ENCODE data around the gene ADAMTS2. TPM values are rescaled to one million over a fixed set of nuclear protein-coding genes. Genes with fewer than 3 reads are reported as not detected.
"Not testable (repeated sequence)": the region's sequence is repeated elsewhere in the genome, so short reads cannot be mapped to it uniquely, and the experiment has no call there.

The ADAMTS2 gene
- total RNA-seq, 2 experiments from 2014 or later: not detected

GRCh38 chr5:179110528-179110927, 234.7 kb downstream of the ADAMTS2 start:
- CTCF ChIA-PET: no interaction called here
- H3K36me3 Mint-ChIP-seq: peaks cover 2% of the 10 kb centered on the region
- no peak overlapping the region for H3K27ac Mint-ChIP-seq
- H3K4me1 Mint-ChIP-seq (ENCODE audit: low read depth): no peaks in the 10 kb centered on the region
- peaks cover 49% of the 10 kb centered on the region for H3K9me3 Mint-ChIP-seq
- DNase-seq: no peak
- POLR2A ChIA-PET: no interaction called here
- intact Hi-C loops (cut with micrococcal nuclease): no loop called here
- H3K27me3 Mint-ChIP-seq: peaks cover 1% of the 10 kb centered on the region
- no peak overlapping the region for H3K4me3 Mint-ChIP-seq

GRCh38 chr5:179101282-179101681, 244.0 kb downstream of the ADAMTS2 start:
- CTCF ChIA-PET; H3K4me1 Mint-ChIP-seq (ENCODE audit: low read depth); DNase-seq; H3K4me3 Mint-ChIP-seq; POLR2A ChIA-PET; H3K27ac Mint-ChIP-seq; intact Hi-C loops (cut with micrococcal nuclease); H3K27me3 Mint-ChIP-seq: not testable (repeated sequence)
- peaks cover 20% of the 10 kb centered on the region for H3K36me3 Mint-ChIP-seq
- peaks cover 42% of the 10 kb centered on the region for H3K9me3 Mint-ChIP-seq

- DNase-seq: no peak
- Mint-ChIP-seq H3K27me3 (no peaks in the 10 kb centered on the region), H3K4me3 (no peak overlapping the region), H3K36me3 (peaks cover 16% of the 10 kb centered on the region), H3K9me3 (peaks cover 80% of the 10 kb centered on the region), H3K27ac (no peak overlapping the region), H3K4me1 (ENCODE audit: low read depth) (no peaks in the 10 kb centered on the region)
- intact Hi-C loops (cut with micrococcal nuclease): no loop called here
- CTCF ChIA-PET: no interaction called here
- POLR2A ChIA-PET: no interaction called here
These were observed 255.8 kb downstream of the ADAMTS2 start for GRCh38 chr5:179089502-179089901.

- Mint-ChIP-seq H3K36me3 (peaks cover 66% of the 10 kb centered on the region), H3K9me3 (peaks cover 92% of the 10 kb centered on the region), H3K27me3 (no peaks in the 10 kb centered on the region), H3K27ac (no peak overlapping the region), H3K4me3 (no peak overlapping the region), H3K4me1 (ENCODE audit: low read depth) (no peaks in the 10 kb centered on the region)
- ChIA-PET POLR2A (no interaction called here), CTCF (no interaction called here)
- intact Hi-C loops (cut with micrococcal nuclease): no loop called here
- DNase-seq: no peak
These were observed 264.5 kb downstream of the ADAMTS2 start for GRCh38 chr5:179080724-179081123.

- intact Hi-C loops (cut with micrococcal nuclease): no loop called here
- H3K27ac Mint-ChIP-seq: no peak overlapping the region
- no peaks in the 10 kb centered on the region for H3K4me1 Mint-ChIP-seq (ENCODE audit: low read depth)
- DNase-seq: no peak
- H3K36me3 Mint-ChIP-seq: peaks cover 76% of the 10 kb centered on the region
- peaks cover 86% of the 10 kb centered on the region for H3K9me3 Mint-ChIP-seq
- H3K27me3 Mint-ChIP-seq: no peaks in the 10 kb centered on the region
- ChIA-PET POLR2A (no interaction called here), CTCF (no interaction called here)
- no peak overlapping the region for H3K4me3 Mint-ChIP-seq
These were observed 265.9 kb downstream of the ADAMTS2 start for GRCh38 chr5:179079165-179079987.

- DNase-seq: no peak
- intact Hi-C loops (cut with micrococcal nuclease): no loop called here
- Mint-ChIP-seq H3K9me3 (peaks cover 68% of the 10 kb centered on the region), H3K36me3 (peaks cover 93% of the 10 kb centered on the region), H3K4me3 (no peak overlapping the region), H3K27ac (no peak overlapping the region), H3K27me3 (no peaks in the 10 kb centered on the region), H3K4me1 (ENCODE audit: low read depth) (peaks cover 19% of the 10 kb centered on the region)
- CTCF ChIA-PET: no interaction called here
- POLR2A ChIA-PET: no interaction called here
These were observed 279.6 kb downstream of the ADAMTS2 start for GRCh38 chr5:179065703-179066102.

- peaks cover 30% of the 10 kb centered on the region for H3K4me1 Mint-ChIP-seq (ENCODE audit: low read depth)
- POLR2A ChIA-PET: interaction anchor here (1.6 kb wide), 1 partner anchor 201 kb away, joined by 7 read pairs; the partner anchor contains the start of gene ZNF354B
- no peak overlapping the region for H3K27ac Mint-ChIP-seq
- peaks cover 6% of the 10 kb centered on the region for H3K27me3 Mint-ChIP-seq
- CTCF ChIA-PET: interaction anchor here (1.1 to 1.7 kb wide), 4 partner anchors 81 to 330 kb away, joined by 3 to 8 read pairs (median 4); partner anchors contain the start of genes ZNF354A and ZNF354B
- H3K36me3 Mint-ChIP-seq: peaks cover 60% of the 10 kb centered on the region
- intact Hi-C loops (cut with micrococcal nuclease): loop anchor here (2.0 kb wide), 1 partner anchor 82 kb away; no protein-coding TSS in a partner anchor
- peak overlapping the region; percentile 82 for H3K4me3 Mint-ChIP-seq
- no peak for DNase-seq
- peaks cover 32% of the 10 kb centered on the region for H3K9me3 Mint-ChIP-seq
These were observed 284.2 kb downstream of the ADAMTS2 start for GRCh38 chr5:179061025-179061424.

Other genes with a start within 250 kb of the ADAMTS2 start
- 10 to 100 TPM; 30.3 to 34.0 TPM for gene RUFY1, start 205.1 kb upstream of the ADAMTS2 start, total RNA-seq